GM12892 (cell line): ENCODE measurements around the gene CDCA5.
A peak's percentile ranks its signal among the peaks of the same experiment; 100 is the strongest.

Experiments
- DNase-seq: peaks from one replicate; pipeline ENCODE4 v3.0.0; 2011; ENCODE audit not compliant: insufficient read length
- FAIRE-seq: peaks from 2 replicates; lab custom pipeline; 2011; peaks lifted over from hg19 to GRCh38; lab: Jason Lieb, UNC
- POLR2A ChIP-seq: IDR thresholded peaks from 2 replicates; pipeline ENCODE4 v1.6.1; 2011; ENCODE audit warnings: low read depth, low read length, control low read depth
- POLR2AphosphoS5 ChIP-seq: IDR thresholded peaks from 2 replicates; pipeline ENCODE4 v1.6.1; 2011; ENCODE audit warnings: low read depth, low read length, control low read depth
- TAF1 ChIP-seq: IDR thresholded peaks from 2 replicates; pipeline ENCODE4 v1.6.1; 2011; ENCODE audit warnings: low read depth, mild to moderate bottlenecking, control low read depth, low read length, borderline replicate concordance

Gene CDCA5

GRCh38 chr11:65095974-65096806 lies 12.3 kb upstream of the CDCA5 start, which contains the start of gene VPS51:
TSS of gene VPS51 (plus strand) at chr11:65096214. CDS start at chr11:65096251, 37 bp downstream.
- DNase-seq (peak; percentile 95), FAIRE-seq (peak; percentile 99)
- TF ChIP-seq POLR2A = peak; percentile 95
- peak; percentile 97 for TF ChIP-seq POLR2AphosphoS5
- TF ChIP-seq TAF1 = peak; percentile 97

- TF ChIP-seq TAF1 (no peak), POLR2AphosphoS5 (no peak), POLR2A (no peak)
- FAIRE-seq (no peak), DNase-seq (no peak)
These were observed 11.6 kb upstream of the CDCA5 start for GRCh38 chr11:65095427-65095826.

- TF ChIP-seq TAF1 = no peak
- TF ChIP-seq POLR2A = 0 out of 2 replicates have a peak, but pooled peaks have one; percentile 34
- TF ChIP-seq POLR2AphosphoS5 = peak; percentile 28; the same call in 1 of the 2 replicates
- FAIRE-seq = no peak
- DNase-seq = no peak
These were observed 6.8 kb upstream of the CDCA5 start for GRCh38 chr11:65090628-65091027.

- no peak for FAIRE-seq
- no peak for DNase-seq
- TF ChIP-seq TAF1 (no peak), POLR2A (no peak), POLR2AphosphoS5 (no peak)
These were observed 5.8 kb upstream of the CDCA5 start for GRCh38 chr11:65089621-65090020.

GRCh38 chr11:65087827-65088226 lies 4.0 kb upstream of the CDCA5 start:
- TF ChIP-seq POLR2AphosphoS5 = no peak
- no peak for TF ChIP-seq POLR2A
- TF ChIP-seq TAF1 = no peak
- DNase-seq = no peak
- FAIRE-seq = no peak

- no peak for FAIRE-seq
- TF ChIP-seq TAF1 (no peak), POLR2A (no peak), POLR2AphosphoS5 (no peak)
- DNase-seq = no peak
These were observed 3.4 kb upstream of the CDCA5 start for GRCh38 chr11:65087216-65087615.

GRCh38 chr11:65086809-65087208 lies 3.0 kb upstream of the CDCA5 start:
- FAIRE-seq (no peak), DNase-seq (no peak)
- no peak for TF ChIP-seq POLR2AphosphoS5
- no peak for TF ChIP-seq TAF1
- no peak for TF ChIP-seq POLR2A

- no peak for FAIRE-seq
These were observed 1.6 kb upstream of the CDCA5 start for GRCh38 chr11:65085446-65085845.

GRCh38 chr11:65084598-65085375 lies 947 bp upstream of the CDCA5 start:
- DNase-seq = no peak
- peak; percentile 21 for FAIRE-seq
- TF ChIP-seq TAF1 (no peak), POLR2AphosphoS5 (no peak), POLR2A (no peak)

More at GRCh38 chr11:65085446-65085845, 1.6 kb upstream of the CDCA5 start:
- TF ChIP-seq TAF1 (no peak), POLR2AphosphoS5 (no peak), POLR2A (no peak)
- DNase-seq = no peak

GRCh38 chr11:65083134-65083833 lies 556 bp downstream of the CDCA5 start:
- TF ChIP-seq POLR2AphosphoS5 = no peak
- no peak for TF ChIP-seq POLR2A
- no peak for TF ChIP-seq TAF1
- peak; percentile 73 for FAIRE-seq
- DNase-seq = no peak

- DNase-seq (no peak), FAIRE-seq (no peak)
- TF ChIP-seq POLR2A (no peak), POLR2AphosphoS5 (0 out of 2 replicates have a peak, but pooled peaks have one; percentile 21)
These were observed 5.0 kb downstream of the CDCA5 start for GRCh38 chr11:65078786-65079342.
